H1 (cell line): Measurements from ENCODE around the gene ABCD2. TPM values are rescaled to one million over a fixed set of nuclear protein-coding genes. Genes with fewer than 3 reads are reported as not detected.

ENCODE experiments used
- CTCF ChIA-PET: fragments of 300-600 bp; sonication (Branson Sonifier 250); formaldehyde crosslinking; loops from one replicate; lab custom pipeline; 2021; ENCODE audit not compliant: partially characterized antibody; lab: Charles Lee
- POLR2A ChIA-PET: fragments of 300-600 bp; sonication (Branson Sonifier 250); formaldehyde crosslinking; loops from one replicate; lab custom pipeline; 2021; ENCODE audit warnings: inconsistent platforms; ENCODE audit not compliant: partially characterized antibody; lab: Charles Lee
- DNase-seq, 2 experiments: peaks; one replicate each; pipeline versions ENCODE4 v3.0.0 to v3.0.0-alpha.2; 2010 to 2022; ENCODE audit warnings: low spot score in 2 of 2, low read depth in 1 of 2, mixed read lengths in 1 of 2
- FAIRE-seq: peaks from 2 replicates; lab custom pipeline; 2011; peaks lifted over from hg19 to GRCh38; lab: Jason Lieb, UNC
- H2AFZ ChIP-seq: 2 replicates; pipeline ENCODE4 v1.8.1; 2012; ENCODE audit warnings: low read length, inconsistent platforms
- H2AK5ac ChIP-seq: 2 replicates; pipeline ENCODE4 v1.6.1; 2013; ENCODE audit warnings: low read depth, low read length
- H2BK120ac ChIP-seq: replicated peaks from 2 replicates; pipeline ENCODE3; 2013; ENCODE audit warnings: low read depth, low read length, inconsistent platforms
- H2BK12ac ChIP-seq: 2 replicates; pipeline ENCODE4 v1.6.1; 2013; ENCODE audit warnings: low read depth, low read length
- H2BK15ac ChIP-seq: 2 replicates; pipeline ENCODE4 v1.6.1; 2013; ENCODE audit warnings: low read length
- H2BK20ac ChIP-seq: 2 replicates; pipeline ENCODE4 v1.6.1; 2013; ENCODE audit warnings: low read length
- H2BK5ac ChIP-seq: 2 replicates; pipeline ENCODE4 v1.6.1; 2013; ENCODE audit warnings: low read depth, low read length
- H3K14ac ChIP-seq: 2 replicates; pipeline ENCODE4 v1.6.1; 2013; ENCODE audit warnings: inconsistent platforms; ENCODE audit not compliant: insufficient read length
- H3K18ac ChIP-seq: 2 replicates; pipeline ENCODE4 v1.6.1; 2013; ENCODE audit warnings: low read length; ENCODE audit errors: extremely low read depth
- H3K23ac ChIP-seq: 2 replicates; pipeline ENCODE4 v1.6.1; 2013; ENCODE audit warnings: inconsistent platforms; ENCODE audit not compliant: insufficient read length
- H3K23me2 ChIP-seq: 2 replicates; pipeline ENCODE4 v1.6.1; 2013; ENCODE audit warnings: low read depth, low read length
- H3K27ac ChIP-seq: 2 replicates; pipeline ENCODE4 v1.6.1; 2011; ENCODE audit warnings: low read depth, low read length, inconsistent platforms
- H3K27me3 ChIP-seq, 4 experiments: replicated peaks in 1 of 4; 1 replicate in 1 of 4; 2 replicates in 3 of 4; pipeline versions ENCODE4 v1.6.1 to v1.8.1; 2011 to 2013; ENCODE audit warnings: low read length in 3 of 4, mild to moderate bottlenecking in 3 of 4, inconsistent platforms in 2 of 4, mixed read lengths in 2 of 4, moderate library complexity in 1 of 4; ENCODE audit not compliant: control insufficient read depth in 3 of 4, insufficient read depth in 3 of 4; ENCODE audit errors: extremely low read depth in 1 of 4
- H3K36me3 ChIP-seq, 4 experiments: 2 replicates each; pipeline versions ENCODE4 v1.6.1 to v1.8.1; 2011 to 2013; ENCODE audit warnings: mild to moderate bottlenecking in 4 of 4, low read length in 3 of 4, moderate library complexity in 2 of 4, control low read depth in 1 of 4, inconsistent platforms in 1 of 4; ENCODE audit not compliant: insufficient read depth in 4 of 4, control insufficient read depth in 2 of 4
- H3K4ac ChIP-seq: replicated peaks from 2 replicates; pipeline ENCODE3; 2013; ENCODE audit warnings: low read length, low read depth, mixed read lengths, inconsistent platforms; ENCODE audit not compliant: insufficient read length
- H3K4me1 ChIP-seq, 4 experiments: replicated peaks in 1 of 4; 1 replicate in 1 of 4; 2 replicates in 3 of 4; pipeline versions ENCODE4 v1.6.1 to v1.8.1; 2011 to 2013; ENCODE audit warnings: low read length in 3 of 4, inconsistent platforms in 2 of 4, mixed read lengths in 1 of 4; ENCODE audit not compliant: insufficient read depth in 4 of 4, control insufficient read depth in 3 of 4
- H3K4me2 ChIP-seq, 2 experiments: 2 replicates each; pipeline versions ENCODE4 v1.6.1 to v1.8.1; 2011 to 2013; ENCODE audit warnings: low read depth in 2 of 2, low read length in 2 of 2, control low read depth in 1 of 2, inconsistent platforms in 1 of 2, mild to moderate bottlenecking in 1 of 2; ENCODE audit not compliant: insufficient read depth in 1 of 2
- H3K4me3 ChIP-seq, 4 experiments: fragments of 200-600, 300-600 bp in 1 of 4; sonication (generic), shearing (Covaris generic), sonication (Bioruptor Twin) in 1 of 4; 2 replicates each; pipeline versions ENCODE4 v1.5.1 to v1.8.1; 2011 to 2016; ENCODE audit warnings: low read length in 4 of 4, low read depth in 3 of 4, control low read depth in 2 of 4, inconsistent platforms in 2 of 4, mild to moderate bottlenecking in 2 of 4, mixed read lengths in 1 of 4, moderate library complexity in 1 of 4; ENCODE audit not compliant: insufficient read depth in 2 of 4; ENCODE audit errors: extremely low read depth in 1 of 4
- H3K56ac ChIP-seq: replicated peaks from 2 replicates; pipeline ENCODE3; 2013; ENCODE audit warnings: low read depth, mild to moderate bottlenecking, mixed read lengths, low read length, inconsistent platforms; ENCODE audit not compliant: insufficient read length
- H3K79me1 ChIP-seq: 2 replicates; pipeline ENCODE4 v1.6.1; 2013; ENCODE audit warnings: low read depth, low read length, control low read depth
- H3K79me2 ChIP-seq, 2 experiments: 2 replicates each; pipeline versions ENCODE4 v1.6.1 to v1.8.1; 2012 to 2013; ENCODE audit warnings: low read length in 2 of 2, mild to moderate bottlenecking in 2 of 2, inconsistent platforms in 1 of 2; ENCODE audit not compliant: insufficient read depth in 2 of 2, control insufficient read depth in 1 of 2
- H3K9ac ChIP-seq, 4 experiments: replicated peaks in 1 of 4; 1 replicate in 1 of 4; 2 replicates in 3 of 4; pipeline versions ENCODE4 v1.6.1 to v1.8.1; 2011 to 2013; ENCODE audit warnings: low read depth in 3 of 4, low read length in 3 of 4, control low read depth in 2 of 4, mild to moderate bottlenecking in 2 of 4, moderate library complexity in 2 of 4, inconsistent platforms in 1 of 4; ENCODE audit errors: extremely low read depth in 1 of 4
- H3K9me3 ChIP-seq, 2 experiments: 2 replicates each; pipeline versions ENCODE4 v1.6.1 to v1.8.1; 2012 to 2013; ENCODE audit warnings: mild to moderate bottlenecking in 2 of 2, moderate library complexity in 2 of 2, control low read depth in 1 of 2, inconsistent platforms in 1 of 2, low read depth in 1 of 2, low read length in 1 of 2, mixed read lengths in 1 of 2; ENCODE audit not compliant: insufficient read depth in 2 of 2
- H4K20me1 ChIP-seq, 2 experiments: replicated peaks in 1 of 2; 2 replicates each; pipeline versions ENCODE3 to v1.8.1; 2011 to 2013; ENCODE audit warnings: inconsistent platforms in 2 of 2, low read length in 2 of 2, mild to moderate bottlenecking in 1 of 2; ENCODE audit not compliant: insufficient read depth in 2 of 2, control insufficient read depth in 1 of 2
- H4K5ac ChIP-seq: 2 replicates; pipeline ENCODE4 v1.6.1; 2013; ENCODE audit warnings: low read length, low read depth, mixed read lengths, inconsistent platforms; ENCODE audit not compliant: insufficient read length
- H4K8ac ChIP-seq: 2 replicates; pipeline ENCODE4 v1.8.0; 2013; ENCODE audit warnings: mild to moderate bottlenecking, moderate library complexity, low read length, inconsistent platforms; ENCODE audit not compliant: insufficient read depth; ENCODE audit errors: extremely low read depth
- H4K91ac ChIP-seq: replicated peaks from 2 replicates; pipeline ENCODE3; 2013; ENCODE audit warnings: low read length, mixed read lengths, inconsistent platforms; ENCODE audit not compliant: insufficient read length
- WGBS, 2 experiments: shearing (Covaris generic) in 1 of 2; methylation state at CpG; one replicate each; pipeline versions ENCODE4 v1.1.6 to v1.1.7; 2013 to 2015; ENCODE audit warnings: low lambda C conversion rate in 2 of 2, mixed read lengths in 2 of 2, inconsistent platforms in 1 of 2, low coverage in 1 of 2, missing lambda C conversion rate in 1 of 2; ENCODE audit not compliant: insufficient replicate concordance in 2 of 2, insufficient coverage in 1 of 2, insufficient read length in 1 of 2; ENCODE audit errors: extremely low coverage in 1 of 2, missing lambda C conversion rate in 1 of 2; 5-methylcytosine and 5-hydroxymethylcytosine counted together
- polyA plus RNA-seq, 7 experiments: library from polyadenylated mRNA; depleted of rRNA in 3 of 7; stranded (reverse) in 5 of 7; unstranded in 2 of 7; fragments of >200 nt in 5 of 7; fragments of 200-250 nt in 2 of 7; gene quantifications; 1 replicate in 5 of 7; 2 replicates in 1 of 7; 4 replicates in 1 of 7; pipeline versions ENCODE4 v1.2.1 to v1.2.3, GENCODE V29; 2011 to 2013; ENCODE audit warnings: missing spikeins in 2 of 7, mixed read lengths in 2 of 7
- total RNA-seq: library from RNA; stranded (reverse); fragmentation: NEBNext Ultra II Directional; extraction: Animal tissue kit (Norgen Biotek cat#: 25700); gene quantifications from 2 replicates; pipeline ENCODE4 v1.2.1, GENCODE V29; 2021

ABCD2 gene
- total and polyA plus RNA-seq, 2 of the 8 experiments (the other 6 are each of a cell fraction or from before 2014, with no cell fraction given), result not detected

GRCh38 chr12:39541471-39541870, 78.1 kb downstream of the ABCD2 start:
- Histone ChIP-seq H3K9ac (no peak overlapping the region), H4K8ac (no peak overlapping the region), H4K20me1 (no peaks in the 10 kb centered on the region), H2AK5ac (no peak overlapping the region), H2BK15ac (no peak overlapping the region), H3K56ac (no peak overlapping the region), H3K79me1 (no peaks in the 10 kb centered on the region), H4K91ac (no peak overlapping the region), H3K27me3 (no peaks in the 10 kb centered on the region), H2BK12ac (no peak overlapping the region), H3K4me3 (no peak overlapping the region), H3K79me2 (no peaks in the 10 kb centered on the region), H4K5ac (no peak overlapping the region), H3K4me2 (no peak overlapping the region), H3K36me3 (no peaks in the 10 kb centered on the region), H3K14ac (no peak overlapping the region), H3K23ac (no peak overlapping the region), H3K4me1 (peaks cover 0 to 5% (median 0%) of the 10 kb centered on the region in 4 experiments; a peak in 1 of 7 replicates), H3K4ac (no peak overlapping the region), H2BK120ac (no peak overlapping the region), H2AFZ (no peak overlapping the region), H3K27ac (no peak overlapping the region), H2BK5ac (no peak overlapping the region), H2BK20ac (no peak overlapping the region), H3K23me2 (no peaks in the 10 kb centered on the region), H3K9me3 (no peaks in the 10 kb centered on the region), H3K18ac (no peak overlapping the region)
- WGBS, 2 experiments, result 76% methylated on average over 2 of the region's 2 CpGs; no CpG with 5 or more reads in 1 of the 2 experiments
- DNase-seq (no peak), FAIRE-seq (no peak)
- ChIA-PET CTCF (no interaction called here), POLR2A (no interaction called here)
